Nephron progenitor cell (in vitro differentiated cells): Measurements from ENCODE around the gene LTBP1.
"Not testable (repeated sequence)": the region's sequence is repeated elsewhere in the genome, so short reads cannot be mapped to it uniquely, and the experiment has no call there.

Experiments
- DNase-seq: peaks from one replicate; pipeline ENCODE4 v3.0.0; 2021
- H3K27ac Mint-ChIP-seq: 2 replicates; pipeline ENCODE4 v1.8.0; 2021; ENCODE audit warnings: mild to moderate bottlenecking, moderate library complexity, mixed read lengths
- H3K27me3 Mint-ChIP-seq: 2 replicates; pipeline ENCODE4 v1.8.0; 2021; ENCODE audit warnings: mild to moderate bottlenecking, low read depth, mixed read lengths; ENCODE audit not compliant: poor library complexity
- H3K36me3 Mint-ChIP-seq: 2 replicates; pipeline ENCODE4 v1.8.0; 2021; ENCODE audit warnings: low read depth, mixed read lengths
- H3K4me1 Mint-ChIP-seq: 2 replicates; pipeline ENCODE4 v1.8.0; 2021; ENCODE audit warnings: mixed read lengths
- H3K4me3 Mint-ChIP-seq: 2 replicates; pipeline ENCODE4 v1.8.0; 2021; ENCODE audit warnings: mild to moderate bottlenecking, moderate library complexity, mixed read lengths
- H3K9me3 Mint-ChIP-seq: 2 replicates; pipeline ENCODE4 v1.8.0; 2021; ENCODE audit warnings: mild to moderate bottlenecking, moderate library complexity, mixed read lengths
- TF ChIP-seq, protein P1 (sequence below): fragments of 200-600 bp; sonication (generic); IDR thresholded peaks from 2 replicates; pipeline ENCODE4 v1.5.0; 2021; ENCODE audit warnings: antibody characterized with exemption

Gene LTBP1

DNA sequence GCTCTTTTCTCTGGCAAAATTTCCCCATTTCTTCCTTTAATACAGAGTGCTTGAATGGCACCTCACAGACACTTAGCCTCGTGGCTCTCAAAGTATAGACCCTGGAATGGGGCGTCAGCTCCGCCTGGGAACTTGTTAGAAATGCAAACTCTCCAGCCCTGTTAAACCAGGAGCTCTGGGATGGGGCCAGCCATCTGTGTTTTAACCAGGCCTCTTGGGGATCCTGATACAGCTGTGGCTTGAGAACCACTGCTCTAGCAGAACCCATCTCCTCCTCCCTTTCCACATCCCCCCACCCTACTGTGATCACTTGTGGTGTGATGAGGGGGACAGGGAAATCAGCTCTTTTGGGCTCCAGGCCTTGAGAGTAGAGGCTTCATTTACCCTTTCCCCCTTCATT, 15.9 kb downstream of the LTBP1 start:
- Mint-ChIP-seq H3K9me3 (no peaks in the 10 kb centered on the region), H3K4me1 (no peaks in the 10 kb centered on the region), H3K27ac (peak overlapping the region; percentile 64), H3K4me3 (no peak overlapping the region), H3K27me3 (no peaks in the 10 kb centered on the region), H3K36me3 (peaks cover 17% of the 10 kb centered on the region)
- DNase-seq = no peak
- TF ChIP-seq, protein P1, sequence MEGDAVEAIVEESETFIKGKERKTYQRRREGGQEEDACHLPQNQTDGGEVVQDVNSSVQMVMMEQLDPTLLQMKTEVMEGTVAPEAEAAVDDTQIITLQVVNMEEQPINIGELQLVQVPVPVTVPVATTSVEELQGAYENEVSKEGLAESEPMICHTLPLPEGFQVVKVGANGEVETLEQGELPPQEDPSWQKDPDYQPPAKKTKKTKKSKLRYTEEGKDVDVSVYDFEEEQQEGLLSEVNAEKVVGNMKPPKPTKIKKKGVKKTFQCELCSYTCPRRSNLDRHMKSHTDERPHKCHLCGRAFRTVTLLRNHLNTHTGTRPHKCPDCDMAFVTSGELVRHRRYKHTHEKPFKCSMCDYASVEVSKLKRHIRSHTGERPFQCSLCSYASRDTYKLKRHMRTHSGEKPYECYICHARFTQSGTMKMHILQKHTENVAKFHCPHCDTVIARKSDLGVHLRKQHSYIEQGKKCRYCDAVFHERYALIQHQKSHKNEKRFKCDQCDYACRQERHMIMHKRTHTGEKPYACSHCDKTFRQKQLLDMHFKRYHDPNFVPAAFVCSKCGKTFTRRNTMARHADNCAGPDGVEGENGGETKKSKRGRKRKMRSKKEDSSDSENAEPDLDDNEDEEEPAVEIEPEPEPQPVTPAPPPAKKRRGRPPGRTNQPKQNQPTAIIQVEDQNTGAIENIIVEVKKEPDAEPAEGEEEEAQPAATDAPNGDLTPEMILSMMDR = no peak

DNA sequence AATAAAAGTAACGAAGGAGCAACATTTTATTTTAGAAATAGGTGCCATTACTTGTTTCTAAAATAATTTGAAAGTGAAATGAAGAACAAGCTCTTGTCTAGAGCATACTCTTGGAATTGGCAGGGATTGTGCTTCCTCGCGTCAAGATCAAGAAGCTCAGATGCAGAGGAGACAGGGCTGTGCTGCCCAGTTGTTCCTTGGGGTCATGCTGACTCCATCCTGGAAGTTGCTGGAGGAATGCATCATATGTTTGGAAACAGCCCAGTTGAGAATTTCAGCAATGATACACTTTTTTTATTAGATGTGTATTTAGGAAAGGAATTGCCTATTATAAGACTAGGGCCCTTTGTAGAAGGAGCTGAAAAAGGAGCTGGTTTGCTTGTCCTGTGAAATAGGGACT, 17.2 kb downstream of the LTBP1 start:
- H3K27ac Mint-ChIP-seq = no peak overlapping the region
- peaks cover 5% of the 10 kb centered on the region for H3K9me3 Mint-ChIP-seq
- DNase-seq = no peak
- H3K36me3 Mint-ChIP-seq = peaks cover 17% of the 10 kb centered on the region
- no peaks in the 10 kb centered on the region for H3K27me3 Mint-ChIP-seq
- H3K4me3 Mint-ChIP-seq = no peak overlapping the region
- no peaks in the 10 kb centered on the region for H3K4me1 Mint-ChIP-seq
- TF ChIP-seq, protein P1 = no peak

DNA sequence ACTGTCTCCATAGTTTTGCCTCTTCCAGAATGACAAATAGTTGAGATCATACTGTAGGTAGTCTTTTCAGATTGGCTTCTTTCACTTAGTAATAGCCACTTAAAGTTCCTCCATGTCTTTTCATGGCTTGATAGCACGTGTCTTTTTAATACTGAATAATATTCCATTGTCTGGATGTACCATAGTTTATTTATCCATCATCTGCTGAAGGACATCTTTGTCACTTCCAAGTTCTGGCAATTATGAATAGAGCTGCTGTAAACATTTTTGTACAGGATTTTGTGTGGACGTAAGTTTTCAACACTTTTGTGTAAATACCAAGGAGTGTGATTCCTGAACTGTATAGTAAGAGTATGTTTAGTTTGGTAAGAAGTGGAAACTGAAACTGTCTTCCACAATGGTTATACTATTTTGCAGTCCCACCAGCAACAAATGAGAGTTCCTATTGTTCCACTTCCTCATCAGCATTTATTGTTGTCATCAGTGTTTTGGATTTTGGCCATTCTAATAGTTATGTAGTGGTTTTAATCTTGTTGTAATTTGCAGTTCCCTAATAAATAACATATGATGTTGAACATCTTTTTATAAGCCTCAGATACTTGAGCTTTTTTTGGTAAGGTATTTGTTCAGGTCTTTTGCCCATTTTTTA, 18.9 kb downstream of the LTBP1 start:
- no peak overlapping the region for H3K27ac Mint-ChIP-seq
- H3K9me3 Mint-ChIP-seq = peaks cover 22% of the 10 kb centered on the region
- TF ChIP-seq, protein P1 = no peak
- H3K36me3 Mint-ChIP-seq = peaks cover 22% of the 10 kb centered on the region
- H3K27me3 Mint-ChIP-seq = no peaks in the 10 kb centered on the region
- no peak for DNase-seq
- no peak overlapping the region for H3K4me3 Mint-ChIP-seq
- no peaks in the 10 kb centered on the region for H3K4me1 Mint-ChIP-seq

DNA sequence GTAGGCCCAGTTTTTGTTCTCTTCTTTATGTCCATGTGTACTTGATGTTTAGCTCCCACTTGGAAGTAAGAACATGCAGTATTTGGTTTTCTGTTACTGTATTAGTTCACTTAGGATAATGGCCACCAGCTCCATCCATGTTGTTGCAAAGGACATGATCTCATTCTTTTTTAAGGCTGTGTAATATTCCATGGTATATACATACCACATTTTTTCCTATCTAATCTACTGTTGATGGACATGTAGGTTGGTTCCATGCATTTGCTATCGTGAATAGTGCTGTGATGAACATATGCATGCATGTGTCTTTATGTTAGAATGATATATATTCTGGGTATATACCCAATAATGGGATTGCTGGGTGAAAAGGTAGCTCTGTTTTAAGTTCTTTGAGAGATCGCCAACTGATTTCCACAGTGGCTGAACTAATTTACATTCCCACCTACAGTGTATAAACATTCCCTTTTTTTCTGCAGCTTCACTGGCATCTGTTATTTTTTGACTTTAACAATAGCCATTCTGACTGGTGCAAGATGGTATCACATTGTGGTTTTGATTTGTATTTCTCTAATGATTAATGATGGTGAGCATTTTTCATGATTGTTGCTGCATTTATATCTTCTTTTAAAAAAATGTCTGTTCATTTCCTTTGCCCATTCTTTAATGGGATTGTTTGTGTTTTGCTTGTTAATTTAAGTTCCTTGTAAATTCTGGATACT, 22.9 kb downstream of the LTBP1 start:
- H3K27me3 Mint-ChIP-seq = no peaks in the 10 kb centered on the region
- peaks cover 55% of the 10 kb centered on the region for H3K36me3 Mint-ChIP-seq
- DNase-seq = no peak
- TF ChIP-seq, protein P1 = no peak
- H3K4me3 Mint-ChIP-seq = no peak overlapping the region
- H3K27ac Mint-ChIP-seq = no peak overlapping the region
- H3K4me1 Mint-ChIP-seq = no peaks in the 10 kb centered on the region
- H3K9me3 Mint-ChIP-seq = peaks cover 61% of the 10 kb centered on the region

DNA sequence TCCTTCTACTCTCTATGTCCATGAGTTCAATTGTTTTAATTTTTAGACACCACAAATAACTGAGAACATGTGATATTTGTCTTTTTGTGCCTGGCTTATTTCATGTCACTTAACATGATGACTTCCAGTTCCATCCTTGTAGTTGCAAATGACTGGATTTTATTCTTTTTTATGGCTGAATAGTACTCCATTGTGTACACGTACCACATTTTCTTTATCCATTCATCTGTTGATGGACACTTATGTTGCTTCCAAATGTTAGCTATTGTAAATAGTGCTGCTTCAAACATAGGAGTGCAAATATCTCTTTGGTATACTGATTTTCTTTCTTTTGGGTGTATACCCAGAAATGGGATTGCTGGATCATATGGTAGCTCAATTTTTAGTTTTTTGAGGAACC, 27.0 kb downstream of the LTBP1 start:
- not testable (repeated sequence) for H3K27me3 Mint-ChIP-seq, H3K4me3 Mint-ChIP-seq, H3K4me1 Mint-ChIP-seq, H3K27ac Mint-ChIP-seq, DNase-seq
- H3K9me3 Mint-ChIP-seq = peaks cover 86% of the 10 kb centered on the region
- H3K36me3 Mint-ChIP-seq = peaks cover 76% of the 10 kb centered on the region

DNA sequence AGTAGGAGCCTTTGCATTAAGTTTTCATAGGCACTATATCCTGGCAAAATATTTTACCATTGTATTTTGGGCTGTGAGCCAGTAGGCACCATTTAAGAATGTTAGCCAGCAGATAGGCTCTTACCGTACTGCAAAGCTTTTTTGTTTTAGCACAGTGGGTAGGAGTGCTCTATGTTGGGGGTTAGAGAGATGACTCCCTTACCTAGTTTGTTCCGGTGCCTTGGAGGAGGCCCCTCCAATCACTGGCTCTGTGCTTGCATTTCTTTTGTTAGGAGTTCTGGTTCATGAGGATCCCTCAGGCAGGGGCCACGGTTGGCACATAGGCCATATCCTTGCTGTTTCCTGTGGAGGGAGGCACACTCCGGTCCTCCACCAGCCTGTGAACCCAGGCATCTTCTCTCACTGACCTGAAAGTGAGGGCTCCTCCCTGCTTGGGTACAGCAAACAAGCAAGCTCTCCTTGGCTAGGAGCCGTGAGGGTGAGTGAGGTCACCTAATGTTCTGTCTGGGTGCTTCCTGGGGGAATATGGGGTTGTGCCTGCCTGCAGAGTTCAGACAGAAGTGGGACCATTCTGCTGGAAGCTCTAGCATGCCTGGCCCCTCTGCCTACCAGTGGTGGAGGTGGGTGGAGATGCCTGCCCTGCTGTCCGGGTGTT, 29.8 kb downstream of the LTBP1 start:
- Mint-ChIP-seq H3K36me3 (peaks cover 76% of the 10 kb centered on the region), H3K4me1 (no peaks in the 10 kb centered on the region), H3K27ac (no peak overlapping the region), H3K27me3 (no peaks in the 10 kb centered on the region), H3K9me3 (peaks cover 84% of the 10 kb centered on the region), H3K4me3 (no peak overlapping the region)
- TF ChIP-seq, protein P1 = no peak
- no peak for DNase-seq
